Measurements from ENCODE around the gene IRF7.

IRF7 gene

DNA sequence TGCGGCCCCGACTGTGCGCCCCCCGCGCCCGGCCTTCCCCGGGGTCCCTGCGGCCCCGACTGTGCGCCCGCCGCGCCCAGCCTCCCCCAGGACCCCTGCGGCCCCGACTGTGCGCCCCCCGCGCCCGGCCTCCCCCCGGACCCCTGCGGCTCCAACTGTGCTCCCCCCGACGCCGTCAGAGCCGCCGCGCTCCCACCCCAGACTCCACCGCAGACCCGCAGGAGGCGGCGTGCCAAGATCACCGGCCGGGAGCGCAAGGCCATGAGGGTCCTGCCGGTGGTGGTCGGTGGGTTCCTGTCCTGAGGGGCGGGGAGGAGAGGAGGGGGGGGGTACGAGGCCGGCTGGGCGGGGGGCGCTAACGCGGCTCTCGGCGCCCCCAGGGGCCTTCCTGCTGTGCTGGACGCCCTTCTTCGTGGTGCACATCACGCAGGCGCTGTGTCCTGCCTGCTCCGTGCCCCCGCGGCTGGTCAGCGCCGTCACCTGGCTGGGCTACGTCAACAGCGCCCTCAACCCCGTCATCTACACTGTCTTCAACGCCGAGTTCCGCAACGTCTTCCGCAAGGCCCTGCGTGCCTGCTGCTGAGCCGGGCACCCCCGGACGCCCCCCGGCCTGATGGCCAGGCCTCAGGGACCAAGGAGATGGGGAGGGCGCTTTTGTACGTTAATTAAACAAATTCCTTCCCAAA is 24.4 kb upstream of the IRF7 start:
- DNase-seq (ENCODE audit: low read depth) = no peak

DNA sequence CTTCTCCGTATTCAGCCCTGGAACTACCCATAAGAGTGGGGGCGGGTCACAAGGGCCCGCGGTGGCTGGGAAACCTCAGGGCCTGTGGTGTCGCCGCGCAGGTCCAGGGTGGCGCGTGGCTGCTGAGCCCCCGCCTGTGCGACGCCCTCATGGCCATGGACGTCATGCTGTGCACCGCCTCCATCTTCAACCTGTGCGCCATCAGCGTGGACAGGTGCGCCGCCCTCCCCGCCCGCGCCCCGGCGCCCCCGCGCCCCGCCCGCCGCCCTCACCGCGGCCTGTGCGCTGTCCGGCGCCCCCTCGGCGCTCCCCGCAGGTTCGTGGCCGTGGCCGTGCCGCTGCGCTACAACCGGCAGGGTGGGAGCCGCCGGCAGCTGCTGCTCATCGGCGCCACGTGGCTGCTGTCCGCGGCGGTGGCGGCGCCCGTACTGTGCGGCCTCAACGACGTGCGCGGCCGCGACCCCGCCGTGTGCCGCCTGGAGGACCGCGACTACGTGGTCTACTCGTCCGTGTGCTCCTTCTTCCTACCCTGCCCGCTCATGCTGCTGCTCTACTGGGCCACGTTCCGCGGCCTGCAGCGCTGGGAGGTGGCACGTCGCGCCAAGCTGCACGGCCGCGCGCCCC is 23.7 kb upstream of the IRF7 start:
- DNase-seq (ENCODE audit: low read depth) = no peak

DNA sequence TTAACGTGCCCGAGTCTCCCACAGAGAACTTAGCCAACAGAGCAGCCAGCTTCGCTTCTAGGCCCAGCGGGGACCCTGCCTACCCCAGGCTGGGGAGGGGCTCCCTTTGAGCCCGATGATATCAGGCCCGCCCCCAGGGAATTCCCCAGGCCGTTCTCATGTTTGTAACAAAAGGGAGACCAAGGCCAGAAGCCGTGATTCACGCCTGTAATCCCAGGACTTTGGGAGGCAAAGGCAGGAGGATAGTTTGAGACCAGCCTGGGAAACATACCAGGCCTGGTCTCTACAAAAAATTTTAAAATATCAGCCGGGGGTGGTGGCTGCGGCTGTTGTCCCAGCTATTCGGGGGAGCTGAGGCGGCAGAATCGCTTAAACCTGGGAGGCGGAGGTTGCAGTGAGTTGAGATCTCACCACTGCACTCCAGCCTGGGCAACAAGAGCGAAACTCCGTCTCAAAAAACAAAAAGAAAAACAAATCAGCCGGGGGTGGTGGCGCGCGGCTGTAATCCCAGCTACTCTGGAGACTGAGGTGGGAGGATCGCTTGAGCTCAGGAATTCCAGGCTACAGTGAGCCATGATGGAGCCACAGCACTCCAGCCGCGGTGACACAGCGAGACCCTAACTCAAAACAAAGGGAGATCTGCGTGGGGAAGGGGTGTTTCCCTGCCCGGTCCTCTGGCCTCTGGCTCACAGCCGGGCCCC is 23.0 kb upstream of the IRF7 start:
- DNase-seq (ENCODE audit: low read depth) = no peak

DNA sequence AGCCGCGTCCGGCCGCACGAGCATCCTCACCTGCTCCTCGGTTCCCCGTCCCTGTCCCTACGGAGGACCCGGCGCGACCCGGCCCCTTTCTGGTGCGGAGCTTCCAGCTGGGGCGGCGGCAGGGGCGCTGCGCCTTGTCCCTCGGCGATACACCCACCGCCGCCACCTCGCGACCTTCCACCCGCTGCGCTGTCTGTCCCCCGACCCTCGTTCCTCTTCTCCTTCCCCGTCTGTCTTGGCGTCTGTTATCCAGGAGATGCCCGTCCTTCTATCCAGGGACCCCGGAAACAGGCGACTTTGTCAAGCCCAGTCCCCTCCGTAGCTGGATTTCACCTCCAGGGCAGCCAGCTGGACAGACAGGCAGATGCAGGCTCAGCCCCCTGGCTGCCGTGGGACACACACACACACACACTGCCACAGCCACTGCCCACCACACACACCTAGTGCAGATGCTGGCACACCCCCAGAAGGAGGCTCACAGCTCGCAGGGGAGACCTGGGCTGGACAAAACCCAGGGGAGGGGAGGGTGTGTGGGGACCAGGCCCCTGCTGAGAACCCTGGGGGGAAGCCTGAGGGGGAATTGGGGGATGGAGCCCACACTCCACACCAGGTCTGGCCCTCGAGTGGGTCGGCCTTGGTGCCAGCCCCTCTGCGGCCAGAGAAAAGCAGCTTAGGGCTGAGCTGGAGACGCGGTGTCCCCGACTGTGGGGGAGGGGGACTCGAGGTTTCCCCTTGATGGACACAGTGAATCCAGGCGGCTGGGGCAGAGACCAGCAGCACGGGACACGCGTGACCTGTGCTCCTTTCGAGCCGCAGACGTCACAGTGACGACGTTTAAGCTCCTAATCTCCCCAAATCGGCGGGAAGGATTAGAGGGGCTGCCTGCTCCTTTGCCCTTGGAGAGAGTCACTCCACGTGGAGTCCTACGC is 22.1 kb upstream of the IRF7 start:
- DNase-seq (ENCODE audit: low read depth) = no peak

DNA sequence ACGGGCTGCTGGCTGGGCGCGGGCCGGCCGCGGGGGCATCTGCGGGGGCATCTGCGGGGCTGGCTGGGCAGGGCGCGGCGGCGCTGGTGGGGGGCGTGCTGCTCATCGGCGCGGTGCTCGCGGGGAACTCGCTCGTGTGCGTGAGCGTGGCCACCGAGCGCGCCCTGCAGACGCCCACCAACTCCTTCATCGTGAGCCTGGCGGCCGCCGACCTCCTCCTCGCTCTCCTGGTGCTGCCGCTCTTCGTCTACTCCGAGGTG is 21.5 kb upstream of the IRF7 start:
- DNase-seq (ENCODE audit: low read depth) = no peak

DNA sequence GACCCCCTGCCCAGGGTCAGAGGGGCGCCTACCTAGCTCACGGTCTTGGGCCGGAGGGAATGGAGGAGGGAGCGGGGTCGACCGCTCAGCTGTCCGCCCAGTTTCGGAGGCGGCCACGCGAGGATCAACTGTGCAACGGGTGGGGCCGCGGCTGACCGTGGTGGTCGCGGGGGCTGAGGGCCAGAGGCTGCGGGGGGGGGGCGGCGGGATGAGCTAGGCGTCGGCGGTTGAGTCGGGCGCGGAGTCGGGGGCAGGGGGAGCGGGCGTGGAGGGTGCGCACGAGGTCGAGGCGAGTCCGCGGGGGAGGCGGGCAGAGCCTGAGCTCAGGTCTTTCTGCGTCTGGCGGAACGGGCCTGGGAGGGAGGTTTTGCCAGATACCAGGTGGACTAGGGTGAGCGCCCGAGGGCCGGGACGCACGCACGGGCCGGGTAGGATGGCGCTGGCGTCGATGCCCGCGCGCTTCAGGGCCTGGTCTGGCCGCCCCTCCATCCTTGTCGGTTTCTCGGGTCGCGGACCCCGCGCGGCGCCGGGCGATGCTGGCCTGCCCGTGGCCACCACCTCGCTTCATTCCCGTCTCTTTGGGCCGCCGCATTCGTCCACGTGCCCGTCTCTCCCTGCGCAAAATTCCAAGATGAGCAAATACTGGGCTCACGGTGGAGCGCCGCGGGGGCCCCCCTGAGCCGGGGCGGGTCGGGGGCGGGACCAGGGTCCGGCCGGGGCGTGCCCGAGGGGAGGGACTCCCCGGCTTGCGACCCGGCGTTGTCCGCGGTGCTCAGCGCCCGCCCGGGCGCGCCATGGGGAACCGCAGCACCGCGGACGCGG is 21.0 kb upstream of the IRF7 start, which contains the start of gene DRD4:
Gene DRD4 (plus strand): TSS at position 759 of the 822 bp plus-strand sequence. CDS start 36 bp downstream, at position 795.
- no peak for DNase-seq (ENCODE audit: low read depth)

DNA sequence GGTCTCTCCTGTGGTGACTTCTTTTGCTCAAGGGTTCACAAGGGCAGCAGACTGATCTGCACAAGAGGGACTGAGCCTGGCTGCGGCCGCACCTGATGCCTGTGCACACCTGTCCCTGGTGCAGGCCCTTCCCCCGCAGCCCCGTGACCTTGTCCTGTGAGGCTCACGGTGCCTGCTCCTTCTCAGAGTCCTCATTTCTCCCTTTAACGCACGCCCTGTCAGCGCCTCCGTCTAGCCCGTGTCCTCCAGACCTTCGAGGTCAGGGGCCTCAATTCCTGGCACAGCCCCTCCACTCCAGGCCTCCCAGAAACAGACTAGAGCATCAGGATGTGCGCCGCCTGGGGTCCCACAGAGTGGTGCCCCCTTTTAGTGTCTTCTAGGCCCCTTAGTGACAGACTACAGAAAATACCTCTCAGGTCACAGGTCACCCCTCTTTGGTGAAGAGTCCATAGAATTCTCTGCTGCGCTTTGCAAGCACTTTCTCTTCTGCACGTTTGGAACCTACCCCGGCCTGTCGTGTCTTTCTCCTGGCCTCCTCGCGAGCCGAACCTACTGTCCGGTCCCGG is 20.3 kb upstream of the IRF7 start:
- no peak for DNase-seq (ENCODE audit: low read depth)

DNA sequence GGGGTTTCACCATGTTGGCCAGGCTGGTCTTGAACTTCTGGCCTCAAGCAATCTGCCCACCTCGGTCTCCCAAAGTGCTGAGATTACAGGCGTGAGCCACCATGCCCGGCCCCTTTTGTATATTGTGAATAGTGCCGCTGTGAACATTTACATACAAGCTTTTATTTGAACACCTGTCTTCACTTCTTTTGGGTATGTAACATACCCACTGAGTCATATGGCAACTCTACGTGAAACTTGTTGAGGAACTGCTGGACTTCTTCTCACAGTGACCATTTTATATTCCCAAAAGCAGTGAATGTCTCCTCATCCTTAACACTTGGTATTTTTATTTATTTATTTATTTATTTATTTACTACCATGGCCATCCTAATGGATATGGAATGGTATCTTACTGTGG is 15.1 kb upstream of the IRF7 start:
- DNase-seq (ENCODE audit: low read depth) = no peak

DNA sequence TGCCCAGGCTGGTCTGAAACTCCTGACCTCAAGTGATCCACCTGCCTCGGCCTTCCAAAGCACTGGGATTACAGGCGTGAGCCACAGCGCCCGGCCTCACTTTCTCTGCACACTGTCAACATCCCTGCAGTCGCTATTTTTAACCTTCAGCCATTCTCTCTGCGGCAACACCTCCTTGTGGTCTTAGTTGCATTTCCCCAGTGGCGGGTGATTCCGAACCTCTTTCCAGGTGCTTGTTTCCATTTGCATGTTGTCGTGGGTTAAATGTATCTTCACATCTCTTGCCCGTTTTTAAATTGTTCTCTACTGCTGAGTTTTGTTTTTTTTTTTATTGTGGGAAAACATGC is 13.5 kb upstream of the IRF7 start:
- no peak for DNase-seq (ENCODE audit: low read depth)

DNA sequence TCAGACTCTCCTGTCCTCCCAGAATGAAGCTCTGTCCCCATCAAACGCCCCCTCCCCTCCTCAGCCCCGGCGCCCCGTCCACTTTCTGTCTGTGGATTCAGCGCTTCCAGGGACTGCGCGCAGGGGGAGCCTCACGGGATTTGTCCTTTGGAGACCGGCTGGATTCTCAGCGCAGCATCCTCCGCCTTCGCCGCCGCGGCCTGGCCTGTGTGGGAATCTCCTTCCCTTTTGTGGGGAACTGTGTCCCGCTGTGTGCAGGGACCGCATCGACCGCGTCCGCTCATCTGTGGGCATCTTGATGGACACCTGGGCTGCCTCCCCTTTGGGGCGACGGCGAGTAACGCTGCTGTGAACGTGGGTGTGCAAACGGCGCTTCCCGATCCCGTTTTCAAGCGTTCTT is 12.3 kb upstream of the IRF7 start:
- DNase-seq (ENCODE audit: low read depth) = no peak

DNA sequence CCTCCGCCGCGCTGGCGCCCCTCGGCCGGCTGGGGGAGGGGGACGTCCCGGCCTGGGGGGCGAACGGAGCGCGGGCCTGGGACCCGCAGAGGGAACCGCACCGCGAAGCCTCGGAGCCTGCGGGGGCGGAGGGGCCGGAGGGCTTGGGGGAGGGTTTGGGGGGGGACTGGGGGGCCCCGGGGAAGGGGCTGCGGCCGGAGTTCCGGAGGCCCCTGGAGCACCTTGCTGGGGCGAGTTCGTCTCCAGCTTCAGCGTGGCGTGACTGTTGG is 11.5 kb upstream of the IRF7 start:
- DNase-seq (ENCODE audit: low read depth) = no peak

DNA sequence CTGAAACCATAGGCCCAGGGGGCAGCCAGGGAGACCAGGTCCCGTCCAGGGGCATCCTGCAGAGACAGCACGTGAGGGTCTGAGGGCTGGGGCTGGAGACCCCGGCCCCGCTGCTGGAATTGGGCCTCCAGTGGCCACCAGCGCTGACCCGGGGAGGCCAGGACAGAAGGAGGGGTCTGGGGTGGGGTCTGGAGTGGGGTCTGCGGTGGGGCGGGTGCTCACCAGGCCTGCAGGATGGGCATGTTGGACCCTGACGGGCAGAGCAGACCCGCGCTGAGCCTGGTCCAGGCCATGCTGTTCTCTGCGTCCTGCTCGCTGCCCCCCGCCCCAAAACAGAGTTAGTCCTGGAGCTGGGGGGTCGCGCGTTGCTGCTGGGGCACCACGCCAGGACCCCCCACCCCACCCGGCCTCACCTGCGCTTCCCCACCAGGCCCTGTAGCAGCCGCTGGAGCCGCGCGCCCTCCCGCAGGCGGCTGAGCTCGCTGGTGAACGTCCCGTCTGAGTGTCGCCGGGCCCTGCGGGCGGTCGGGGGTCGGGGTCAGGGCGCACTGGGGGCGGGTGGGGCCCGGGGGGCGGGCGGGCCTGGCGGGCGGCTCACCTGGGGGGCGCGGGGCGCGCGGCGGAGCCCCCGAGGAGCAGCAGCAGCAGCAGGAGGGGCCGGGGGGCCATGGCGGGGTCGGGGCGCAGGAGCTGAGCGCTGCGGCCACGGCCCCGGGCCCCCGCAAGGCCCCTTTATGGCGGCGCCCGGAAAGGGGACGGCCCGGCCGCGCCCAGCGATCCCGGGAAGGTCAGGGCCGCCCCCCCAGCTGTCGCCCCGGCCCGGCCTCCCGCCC is 10.9 kb upstream of the IRF7 start, which contains the start of gene SCT:
Gene SCT (minus strand): TSS at position 707 of the 833 bp plus-strand sequence. CDS start 38 bp downstream, at position 669.
- no peak for DNase-seq (ENCODE audit: low read depth)

DNA sequence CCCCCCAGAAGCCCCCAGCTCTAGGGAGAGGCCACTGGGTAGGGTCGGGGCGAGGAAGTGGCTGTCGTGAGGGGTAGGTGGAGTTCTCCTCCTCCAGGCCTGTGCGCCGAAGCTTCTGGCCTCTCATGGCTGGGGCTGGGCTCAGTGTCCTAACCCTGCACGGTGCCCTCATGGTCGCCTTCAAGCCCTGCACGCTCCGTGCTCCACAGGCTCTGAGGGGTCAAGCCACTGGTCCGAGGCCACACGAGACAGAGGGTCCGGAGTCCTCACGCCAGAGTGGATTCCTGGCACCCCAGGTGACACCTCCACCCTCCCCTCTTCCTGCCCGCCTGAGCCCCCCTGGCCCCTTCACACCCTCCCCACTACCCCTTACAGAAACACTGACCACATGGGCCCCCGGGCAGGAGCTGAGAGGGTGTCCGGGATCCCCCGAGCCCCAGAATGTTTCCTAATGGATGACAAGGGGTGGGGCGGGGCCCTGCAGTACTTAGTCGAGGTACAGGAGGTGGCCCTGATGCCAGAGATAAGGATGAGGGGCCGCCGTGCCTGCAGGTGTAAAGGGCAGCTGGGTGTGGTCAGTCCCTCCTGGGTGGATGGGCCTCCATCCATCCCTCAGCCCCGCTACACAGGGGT is 10.0 kb upstream of the IRF7 start:
- no peak for DNase-seq (ENCODE audit: low read depth)

DNA sequence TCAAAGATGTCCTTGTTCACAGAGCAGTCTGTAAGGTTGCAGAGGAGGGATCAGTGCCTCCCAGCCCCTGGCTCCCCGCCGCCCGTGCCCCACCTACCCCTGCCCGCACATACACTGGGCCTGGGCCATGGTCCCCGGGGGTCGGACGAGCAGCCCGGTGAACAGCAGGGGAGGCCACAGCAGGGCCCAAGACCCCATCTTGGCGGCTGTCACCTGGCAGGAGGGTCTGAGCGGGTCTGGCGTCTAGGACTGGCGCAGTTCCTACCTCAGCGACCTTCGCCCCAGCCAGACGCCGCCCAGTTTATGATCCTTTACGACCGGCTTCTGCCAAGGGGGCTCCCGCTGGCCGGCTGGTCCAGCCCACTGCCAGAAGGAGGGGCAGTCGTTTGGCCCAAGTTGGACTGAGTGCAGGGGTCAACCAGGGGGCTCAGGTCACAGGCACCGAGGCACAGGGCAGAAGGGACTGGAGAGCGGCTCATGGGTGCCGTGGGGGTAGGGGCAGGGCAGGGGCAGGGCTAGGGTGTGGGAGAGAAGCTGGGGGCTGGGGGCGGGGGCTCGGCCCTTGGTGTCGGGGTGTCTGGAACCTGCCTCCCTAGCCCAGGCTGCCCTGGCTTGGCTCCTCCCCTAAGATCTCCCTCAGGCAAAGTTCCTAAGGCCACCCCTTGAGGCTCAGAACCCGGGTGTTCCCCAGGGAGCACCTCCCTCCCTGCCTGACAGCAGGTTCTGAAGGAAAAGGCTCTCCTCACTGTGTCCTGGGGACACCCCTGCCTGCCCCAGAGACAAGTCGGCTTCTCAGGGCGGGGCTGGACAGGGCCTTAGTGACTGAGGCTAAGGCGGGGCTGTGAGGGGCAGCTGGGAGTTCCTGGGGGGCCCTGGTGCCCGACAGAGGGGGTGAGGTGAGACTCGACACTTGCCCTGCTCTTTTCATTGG is 9.2 kb upstream of the IRF7 start, which contains the start of gene CDHR5:
Gene CDHR5 (minus strand): TSS at position 251 of the 931 bp plus-strand sequence. CDS start 53 bp downstream, at position 198.
- DNase-seq (ENCODE audit: low read depth) = no peak

DNA sequence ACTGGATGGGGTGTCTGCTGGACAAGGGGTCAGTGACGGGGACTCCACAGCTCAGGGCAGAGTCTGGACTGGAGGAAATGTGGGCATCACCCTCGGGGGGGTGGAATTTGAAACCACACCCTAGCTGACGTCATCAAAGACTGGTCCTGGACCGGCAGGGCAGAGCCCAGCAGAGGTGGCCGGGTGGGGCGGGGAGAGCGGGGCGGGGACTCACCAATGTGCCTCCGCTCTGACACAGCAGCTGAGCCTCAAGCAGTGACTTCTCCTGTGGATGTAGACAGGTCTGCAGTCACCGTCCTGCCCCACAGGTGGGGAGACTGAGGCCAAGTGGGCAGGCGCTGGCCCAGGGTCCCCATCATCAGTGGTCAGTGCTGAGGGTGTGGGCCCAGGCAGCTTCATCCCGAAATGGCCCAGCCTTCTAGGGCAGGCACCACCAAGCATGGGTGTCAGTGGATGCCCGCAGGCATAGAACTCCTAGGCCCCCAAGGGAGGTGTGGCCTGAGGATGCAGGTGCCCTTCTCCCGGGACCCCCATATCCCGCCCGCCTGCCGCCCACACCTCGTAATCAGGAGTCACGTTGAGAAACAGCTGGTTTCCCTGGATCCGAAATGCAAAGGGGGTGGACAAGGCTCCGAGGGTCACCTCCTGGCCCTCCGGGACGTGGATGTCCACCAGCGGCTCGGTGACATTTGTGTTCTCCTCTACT is 8.4 kb upstream of the IRF7 start:
- no peak for DNase-seq (ENCODE audit: low read depth)

DNA sequence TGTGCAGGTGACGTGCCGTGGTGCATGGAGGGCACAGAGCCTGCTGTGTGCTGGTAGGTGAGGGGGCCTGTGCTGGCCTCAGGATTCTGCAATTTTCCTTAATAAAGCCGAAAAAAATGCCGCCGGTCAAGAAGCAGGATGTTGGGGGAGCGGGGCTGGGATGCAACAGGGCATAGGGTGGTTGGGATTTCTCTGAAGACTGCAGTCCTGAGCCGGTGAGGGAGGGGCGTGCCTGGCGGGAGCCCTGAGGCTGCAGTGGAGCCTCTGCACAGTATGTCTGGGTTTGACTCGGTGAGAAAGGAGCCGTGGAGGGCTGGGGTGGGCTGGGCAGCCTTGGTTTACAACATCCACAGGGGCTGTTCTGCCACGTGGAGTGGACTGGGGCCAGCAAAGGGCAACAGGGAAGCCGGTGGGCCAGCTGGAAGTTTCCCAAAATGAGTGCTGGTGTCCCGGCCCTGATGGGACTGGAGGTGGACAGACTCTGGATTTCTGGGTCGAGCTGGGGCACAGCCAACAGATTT is 7.7 kb upstream of the IRF7 start:
- no peak for DNase-seq (ENCODE audit: low read depth)

DNA sequence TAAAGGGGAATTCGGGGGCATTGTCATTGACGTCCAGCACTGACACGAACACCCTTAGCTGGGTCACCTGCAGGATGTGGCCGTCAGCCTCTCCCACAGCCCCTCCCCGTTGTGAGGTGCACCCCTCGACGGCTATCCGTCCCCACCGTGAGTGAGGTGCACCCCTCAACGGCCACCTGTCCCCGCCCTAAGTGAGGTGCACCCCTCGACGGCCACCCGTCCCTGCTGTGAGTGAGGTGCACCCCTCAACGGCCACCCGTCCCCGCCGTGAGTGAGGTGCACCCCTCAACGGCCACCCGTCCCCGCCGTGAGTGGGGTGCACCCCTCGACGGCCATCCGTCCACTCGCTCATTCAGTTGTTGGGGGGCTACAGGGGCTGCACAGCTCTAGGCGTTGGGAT is 6.1 kb upstream of the IRF7 start:
- no peak for DNase-seq (ENCODE audit: low read depth)

All from stimulated activated CD8-positive, alpha-beta memory T cell treated with anti-CD3 and anti-CD28 coated beads, Interleukin-7, amount 100 ng/mL, for 24 hours (primary cell).